ENCODE data around the gene SLC39A3. TPM values are rescaled to one million over a fixed set of nuclear protein-coding genes. Genes with fewer than 3 reads are reported as not detected.

The SLC39A3 gene
- total RNA-seq, 1 donor = 33.7 TPM

DNA sequence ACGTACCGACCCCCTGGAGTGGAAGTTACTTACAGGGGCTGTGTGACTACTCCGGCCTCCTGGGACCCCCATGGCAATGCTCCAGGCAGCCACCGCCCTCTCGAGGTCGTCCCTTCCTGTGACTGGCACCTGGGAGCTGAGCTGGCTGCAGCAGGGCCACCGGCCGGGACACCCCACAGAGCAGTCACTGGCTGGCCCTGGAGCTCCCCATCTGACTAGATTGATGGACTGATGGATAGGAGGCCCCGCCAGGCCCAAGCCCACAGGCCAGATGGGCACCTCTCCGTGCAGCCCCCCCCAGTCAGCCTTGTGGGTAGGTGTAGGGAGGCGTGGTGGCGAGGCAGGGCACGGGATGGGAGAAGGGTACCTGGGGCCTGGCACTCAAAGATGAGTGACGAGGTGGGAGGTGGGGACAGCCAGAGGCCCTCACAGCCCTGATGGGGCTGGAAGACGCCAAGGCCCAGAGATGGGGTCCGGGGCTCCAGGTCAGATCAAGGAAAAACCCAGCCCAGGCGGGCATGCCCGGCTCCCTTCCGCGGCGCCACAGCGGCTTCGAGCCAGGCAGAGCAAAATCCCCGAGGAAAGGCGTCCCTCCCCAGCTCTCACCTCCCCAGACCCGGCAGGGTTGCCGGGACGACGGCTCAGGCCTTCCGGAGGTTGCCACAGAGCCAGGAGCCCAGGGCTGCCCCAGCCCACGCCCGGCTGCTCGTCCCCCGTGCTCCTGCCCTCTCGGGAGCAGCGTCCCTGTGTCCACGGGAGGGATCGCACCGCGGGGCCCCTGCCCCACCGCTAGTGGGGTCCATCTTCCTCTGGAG is 8.4 kb downstream of the SLC39A3 start:
- Histone ChIP-seq H4K20me1 (ENCODE audit: insufficient read depth, low read length) (peaks cover 2% of the 10 kb centered on the region), H3K79me2 (ENCODE audit: insufficient read depth, low read length) (peaks cover 3% of the 10 kb centered on the region), H3K9me3 (ENCODE audit: low read depth, low read length) (no peaks in the 10 kb centered on the region), H3K27me3 (ENCODE audit: insufficient read depth, low read length) (peaks cover 10% of the 10 kb centered on the region), H3K4me1 (ENCODE audit: insufficient read depth, low read length) (no peaks in the 10 kb centered on the region), H3K27ac (ENCODE audit: low read depth, low read length) (no peak overlapping the region), H3K4me3 (ENCODE audit: insufficient read depth, low read length) (no peak overlapping the region), H3K36me3 (ENCODE audit: insufficient read depth, low read length) (peaks cover 6% of the 10 kb centered on the region), H3K4me2 (ENCODE audit: insufficient read depth, low read length) (no peak overlapping the region), H2AFZ (ENCODE audit: low read length) (no peak overlapping the region)
- peak; percentile 89 for DNase-seq (ENCODE audit: insufficient read length, low spot score, missing footprints)
- TF ChIP-seq, protein P1, sequence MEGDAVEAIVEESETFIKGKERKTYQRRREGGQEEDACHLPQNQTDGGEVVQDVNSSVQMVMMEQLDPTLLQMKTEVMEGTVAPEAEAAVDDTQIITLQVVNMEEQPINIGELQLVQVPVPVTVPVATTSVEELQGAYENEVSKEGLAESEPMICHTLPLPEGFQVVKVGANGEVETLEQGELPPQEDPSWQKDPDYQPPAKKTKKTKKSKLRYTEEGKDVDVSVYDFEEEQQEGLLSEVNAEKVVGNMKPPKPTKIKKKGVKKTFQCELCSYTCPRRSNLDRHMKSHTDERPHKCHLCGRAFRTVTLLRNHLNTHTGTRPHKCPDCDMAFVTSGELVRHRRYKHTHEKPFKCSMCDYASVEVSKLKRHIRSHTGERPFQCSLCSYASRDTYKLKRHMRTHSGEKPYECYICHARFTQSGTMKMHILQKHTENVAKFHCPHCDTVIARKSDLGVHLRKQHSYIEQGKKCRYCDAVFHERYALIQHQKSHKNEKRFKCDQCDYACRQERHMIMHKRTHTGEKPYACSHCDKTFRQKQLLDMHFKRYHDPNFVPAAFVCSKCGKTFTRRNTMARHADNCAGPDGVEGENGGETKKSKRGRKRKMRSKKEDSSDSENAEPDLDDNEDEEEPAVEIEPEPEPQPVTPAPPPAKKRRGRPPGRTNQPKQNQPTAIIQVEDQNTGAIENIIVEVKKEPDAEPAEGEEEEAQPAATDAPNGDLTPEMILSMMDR (IDR thresholded peaks at IDR 0.05; ENCODE audit: extremely low read depth, low read depth, low read length) = no peak

DNA sequence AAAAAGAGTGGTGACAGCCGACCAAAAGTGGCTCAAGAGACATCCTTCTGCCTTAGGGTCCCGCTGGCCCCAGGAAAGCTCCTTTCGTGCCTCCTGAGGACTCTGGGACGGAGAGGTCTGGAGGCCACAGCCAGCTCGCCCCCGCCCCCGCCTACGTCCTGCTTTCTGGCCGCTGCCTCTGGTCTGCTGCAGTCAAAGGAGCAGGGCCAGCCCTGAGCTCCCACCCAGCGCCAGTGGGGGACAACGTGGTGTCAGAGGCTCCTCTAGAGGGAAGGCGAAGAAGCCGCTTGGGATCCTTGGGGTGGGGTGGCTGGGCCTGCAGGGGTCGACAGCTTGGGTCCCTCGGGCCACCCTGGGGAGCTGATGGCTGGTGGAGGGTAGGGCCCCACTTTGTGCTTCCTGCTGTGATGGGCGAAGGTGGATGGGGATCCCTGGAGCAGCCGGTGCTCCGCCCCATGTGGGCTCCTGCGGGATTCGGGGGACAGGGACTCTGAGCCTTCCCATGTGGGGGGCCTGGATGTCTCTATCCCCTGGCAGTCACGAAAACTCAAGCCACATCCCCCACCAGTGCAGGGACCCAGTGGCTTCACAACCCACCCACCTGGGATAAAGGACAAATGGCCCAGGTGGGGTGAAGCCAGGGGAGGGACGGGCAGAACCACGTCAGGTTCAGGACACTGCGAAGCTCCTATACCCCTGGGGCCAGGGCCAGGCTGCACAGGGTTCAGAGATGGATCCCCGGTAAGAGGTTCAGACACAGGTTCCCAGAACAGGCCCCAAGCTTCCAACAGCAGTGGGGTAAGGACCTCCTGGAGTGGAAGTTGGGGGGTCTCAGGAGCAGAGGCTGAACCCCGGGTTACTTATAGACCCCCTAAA is 9.6 kb downstream of the SLC39A3 start:
- H3K79me2 ChIP-seq (ENCODE audit: insufficient read depth, low read length) = no peaks in the 10 kb centered on the region
- TF ChIP-seq, protein P1 (IDR thresholded peaks at IDR 0.05; ENCODE audit: extremely low read depth, low read depth, low read length) = no peak
- H3K4me1 ChIP-seq (ENCODE audit: insufficient read depth, low read length) = no peaks in the 10 kb centered on the region
- H3K36me3 ChIP-seq (ENCODE audit: insufficient read depth, low read length) = no peaks in the 10 kb centered on the region
- H3K4me3 ChIP-seq (ENCODE audit: insufficient read depth, low read length) = no peak overlapping the region
- no peaks in the 10 kb centered on the region for H3K9me3 ChIP-seq (ENCODE audit: low read depth, low read length)
- peak; percentile 79 for DNase-seq (ENCODE audit: insufficient read length, low spot score, missing footprints)
- H3K4me2 ChIP-seq (ENCODE audit: insufficient read depth, low read length) = no peak overlapping the region
- H3K27ac ChIP-seq (ENCODE audit: low read depth, low read length) = no peak overlapping the region
- no peak overlapping the region for H2AFZ ChIP-seq (ENCODE audit: low read length)
- H3K27me3 ChIP-seq (ENCODE audit: insufficient read depth, low read length) = peaks cover 14% of the 10 kb centered on the region
- no peaks in the 10 kb centered on the region for H4K20me1 ChIP-seq (ENCODE audit: insufficient read depth, low read length)

- no peaks in the 10 kb centered on the region for H3K36me3 ChIP-seq (ENCODE audit: insufficient read depth, low read length)
Observed at GRCh38 chr19:2728783-2729387, 10.9 kb downstream of the SLC39A3 start.

More at GRCh38 chr19:2728783-2729387, 10.9 kb downstream of the SLC39A3 start:
- Histone ChIP-seq H3K4me1 (ENCODE audit: insufficient read depth, low read length) (no peaks in the 10 kb centered on the region), H3K27ac (ENCODE audit: low read depth, low read length) (no peak overlapping the region), H3K9me3 (ENCODE audit: low read depth, low read length) (no peaks in the 10 kb centered on the region), H3K79me2 (ENCODE audit: insufficient read depth, low read length) (no peaks in the 10 kb centered on the region), H4K20me1 (ENCODE audit: insufficient read depth, low read length) (no peaks in the 10 kb centered on the region), H3K27me3 (ENCODE audit: insufficient read depth, low read length) (peaks cover 14% of the 10 kb centered on the region), H2AFZ (ENCODE audit: low read length) (no peak overlapping the region), H3K4me3 (ENCODE audit: insufficient read depth, low read length) (no peak overlapping the region), H3K4me2 (ENCODE audit: insufficient read depth, low read length) (no peak overlapping the region)
- DNase-seq (ENCODE audit: insufficient read length, low spot score, missing footprints) = peak; percentile 82
- TF ChIP-seq, protein P1 (IDR thresholded peaks at IDR 0.05; ENCODE audit: extremely low read depth, low read depth, low read length) = no peak

All from osteoblast (primary cell).